HG03571 (cell line): ENCODE measurements around the gene NRXN3.

ENCODE experiments used
- ATAC-seq: cut with Tn5 transposase; IDR thresholded peaks from one replicate; pipeline ENCODE4 v1.9.1; 2021; ENCODE audit not compliant: unreplicated experiment

NRXN3 gene

DNA sequence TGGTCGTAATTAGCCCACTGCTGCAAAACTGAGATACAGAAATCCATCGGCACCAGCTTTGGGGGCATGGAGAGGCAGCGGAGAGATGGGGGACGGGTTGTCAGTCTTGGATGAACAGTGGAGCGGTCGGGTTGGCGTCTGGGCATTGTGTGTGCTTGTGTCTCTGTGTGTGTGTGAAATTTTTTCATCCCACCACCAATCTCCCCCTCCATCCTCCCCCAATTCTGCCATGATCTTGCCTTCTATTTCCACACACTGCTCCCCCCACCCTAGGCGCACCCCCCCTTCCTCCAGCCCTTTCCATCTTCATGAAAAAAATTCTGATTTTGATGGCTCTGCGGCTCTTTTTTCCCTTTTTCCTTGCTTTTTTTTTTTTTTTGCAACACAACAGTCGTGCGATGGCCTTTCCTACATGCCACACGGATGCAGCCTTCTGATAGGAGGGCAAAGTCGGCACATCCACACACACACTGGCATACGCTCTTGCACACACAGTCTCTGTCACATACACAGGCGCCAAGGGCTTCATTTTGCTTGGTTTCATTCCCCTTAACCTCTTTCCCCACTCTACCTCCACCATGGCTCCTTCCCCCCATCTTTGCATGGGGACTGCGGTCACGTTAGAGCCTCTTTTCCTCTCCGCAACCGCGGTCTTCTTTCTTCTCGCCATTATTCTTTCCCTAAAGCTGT, 3.3 kb downstream of the NRXN3 start:
- no peak for ATAC-seq

GRCh38 chr14:78175412-78175811, 5.2 kb downstream of the NRXN3 start:
- ATAC-seq: no peak

DNA sequence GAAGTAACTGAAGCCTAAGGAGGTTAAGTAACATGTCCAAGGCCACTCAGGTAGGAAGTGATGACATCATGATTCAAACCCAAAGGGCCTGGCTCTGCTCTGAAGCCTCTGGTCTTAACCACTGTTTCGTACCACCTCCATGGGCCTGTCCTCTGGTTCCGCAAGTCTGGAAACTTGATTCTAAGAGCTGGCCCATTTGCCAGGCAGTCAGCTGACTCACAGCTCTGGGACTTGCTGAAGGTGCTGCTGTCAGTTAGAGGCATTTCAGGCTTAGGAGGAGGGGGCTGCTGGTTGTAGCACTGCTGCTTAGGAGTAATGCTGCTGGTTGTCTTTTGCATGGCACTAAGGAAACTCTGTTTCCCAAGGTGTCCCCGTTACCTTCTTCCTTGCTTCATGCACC, 7.9 kb downstream of the NRXN3 start:
- no peak for ATAC-seq

- no peak for ATAC-seq
These were observed 8.8 kb downstream of the NRXN3 start for GRCh38 chr14:78178971-78179370.

DNA sequence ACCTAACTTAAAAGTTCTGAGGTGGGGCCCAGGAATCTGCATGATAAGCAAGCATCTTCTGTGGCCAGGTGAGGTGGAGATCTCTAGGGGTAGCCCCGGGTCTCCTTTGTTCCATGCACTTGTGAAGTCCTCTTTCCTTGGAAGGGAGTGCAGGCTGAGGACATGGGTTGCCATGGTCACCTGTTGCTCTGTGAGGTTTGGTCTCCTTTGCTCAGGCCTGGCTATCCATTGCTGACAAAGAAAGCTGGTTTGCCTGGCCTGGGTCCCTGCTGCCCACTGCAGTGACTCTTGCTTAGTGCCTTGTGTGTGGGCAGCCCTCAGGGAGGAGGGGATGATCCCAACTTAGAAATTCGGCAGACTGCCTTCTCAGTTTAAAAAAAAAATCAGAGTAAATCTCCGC, 11.1 kb downstream of the NRXN3 start:
- ATAC-seq: no peak

DNA sequence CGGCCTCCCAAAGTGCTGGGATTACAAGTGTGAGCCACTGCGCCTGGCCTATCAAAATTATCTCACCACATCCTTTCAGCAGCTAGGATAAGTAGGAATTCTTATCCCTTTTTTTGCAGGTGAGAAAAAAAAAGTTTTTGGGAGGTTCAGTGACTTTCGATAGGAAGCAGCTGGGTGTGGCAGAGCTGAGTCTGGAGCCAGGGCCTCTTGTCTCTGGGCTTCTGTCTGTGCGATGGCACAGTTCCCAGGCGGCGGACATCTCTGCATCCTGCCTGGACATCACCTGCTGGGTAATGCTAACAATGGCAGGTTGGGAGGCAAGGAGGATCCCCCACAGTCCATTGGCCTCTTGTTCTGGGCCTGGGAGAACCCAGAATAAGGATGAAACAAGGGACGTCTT, 12.5 kb downstream of the NRXN3 start:
- ATAC-seq: no peak

- no peak for ATAC-seq
These were observed 14.0 kb downstream of the NRXN3 start for GRCh38 chr14:78184157-78184556.

DNA sequence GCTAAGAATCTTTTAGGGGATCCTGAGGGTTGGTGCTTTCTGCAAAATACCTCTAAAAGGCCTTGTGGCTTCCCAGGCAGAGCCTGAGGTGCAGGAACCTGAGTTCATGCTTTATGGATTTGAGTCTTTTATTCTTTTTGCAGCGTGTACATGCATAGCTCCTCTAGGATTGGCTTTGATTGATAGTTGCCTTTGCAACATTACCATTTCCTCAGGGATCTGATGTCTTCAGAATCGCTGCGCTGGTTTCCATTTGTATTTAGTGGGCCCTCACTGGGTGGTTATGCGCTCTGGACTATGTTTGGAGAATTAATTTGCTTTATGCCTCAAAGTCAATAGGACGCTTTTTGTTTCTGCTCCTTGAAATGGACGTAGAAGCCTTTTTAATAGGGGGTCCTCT, 16.1 kb downstream of the NRXN3 start:
- ATAC-seq: no peak

DNA sequence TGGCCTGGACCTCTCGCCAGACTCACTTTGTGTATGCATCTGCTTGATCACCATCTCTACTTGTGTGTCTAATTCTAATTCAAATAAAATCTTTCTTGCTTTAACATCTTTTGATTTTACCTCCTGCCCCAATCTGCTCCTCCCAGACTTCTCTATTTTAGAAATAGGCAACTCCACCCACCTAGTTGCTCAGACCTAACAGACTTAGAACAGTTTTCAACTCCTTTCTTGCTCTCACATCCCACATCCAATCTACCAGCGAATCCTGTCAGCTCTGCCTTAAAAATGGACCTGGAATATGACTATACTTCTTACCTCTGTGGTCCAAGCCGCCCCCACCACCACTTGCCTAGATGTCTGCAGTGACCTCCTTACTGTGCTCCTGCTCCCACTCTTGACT, 18.7 kb downstream of the NRXN3 start:
- ATAC-seq: no peak

DNA sequence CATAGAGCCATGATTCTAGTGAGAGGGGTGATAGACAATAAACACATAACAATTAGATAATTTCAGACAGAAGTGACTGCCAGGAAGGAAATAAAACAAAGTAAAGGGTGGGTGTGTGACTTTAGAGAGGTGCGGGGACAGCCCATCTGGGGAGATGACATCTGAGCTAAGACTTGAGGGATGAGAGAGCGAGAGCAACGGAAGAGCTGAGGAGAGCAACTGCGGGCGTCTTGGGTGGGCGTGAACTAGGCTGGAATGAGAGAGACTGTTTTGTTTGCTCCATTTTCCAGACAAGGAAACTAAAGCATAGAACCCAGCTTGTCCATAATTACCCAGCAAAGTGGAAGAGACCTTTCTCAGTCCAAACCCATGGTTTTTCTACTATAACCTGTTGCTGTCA, 25.3 kb downstream of the NRXN3 start:
- no peak for ATAC-seq

- ATAC-seq: no peak
These were observed 26.1 kb downstream of the NRXN3 start for GRCh38 chr14:78196323-78196722.

DNA sequence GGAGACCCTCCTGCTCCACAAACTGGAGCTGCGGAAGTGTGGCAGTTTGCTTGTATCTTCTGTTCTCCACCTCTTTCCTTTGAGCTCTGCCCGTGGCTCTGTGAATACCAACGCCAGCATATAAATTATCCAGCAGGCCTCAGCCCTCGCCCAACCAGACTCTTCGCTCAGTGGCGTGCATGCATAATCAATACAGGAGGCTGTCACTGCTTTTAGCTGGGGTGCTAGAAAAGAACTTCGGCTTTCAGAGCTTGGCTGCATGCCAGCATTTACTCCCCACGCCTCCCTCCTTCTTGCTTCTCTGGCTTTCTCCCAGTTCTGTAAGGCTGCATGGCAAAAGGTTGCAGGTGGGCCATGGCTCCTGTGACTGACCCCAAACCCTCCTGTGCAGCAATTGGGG, 26.9 kb downstream of the NRXN3 start:
- ATAC-seq: no peak

GRCh38 chr14:78202163-78202562, 32.0 kb downstream of the NRXN3 start:
- ATAC-seq: no peak

DNA sequence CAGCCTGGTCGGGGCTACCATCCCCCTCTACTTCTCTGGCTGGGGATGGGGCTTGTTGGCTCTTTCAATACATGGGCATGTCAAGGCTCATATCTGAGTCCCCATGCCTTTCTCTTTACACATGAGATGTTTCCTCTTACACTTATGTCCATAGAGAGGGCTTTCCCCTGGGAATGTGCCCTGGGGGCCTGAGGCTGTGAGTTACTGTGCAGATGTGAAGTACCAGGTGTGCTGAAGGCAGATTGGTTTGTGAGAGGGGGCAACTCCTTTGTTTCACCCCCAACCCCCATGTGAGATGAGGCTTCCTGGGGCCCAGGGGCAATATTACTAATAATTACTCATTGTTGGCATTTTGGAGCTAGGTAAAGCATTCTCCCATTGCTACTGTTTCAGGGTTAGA, 32.8 kb downstream of the NRXN3 start:
- no peak for ATAC-seq

GRCh38 chr14:78207414-78207813, 37.2 kb downstream of the NRXN3 start:
- ATAC-seq: no peak

DNA sequence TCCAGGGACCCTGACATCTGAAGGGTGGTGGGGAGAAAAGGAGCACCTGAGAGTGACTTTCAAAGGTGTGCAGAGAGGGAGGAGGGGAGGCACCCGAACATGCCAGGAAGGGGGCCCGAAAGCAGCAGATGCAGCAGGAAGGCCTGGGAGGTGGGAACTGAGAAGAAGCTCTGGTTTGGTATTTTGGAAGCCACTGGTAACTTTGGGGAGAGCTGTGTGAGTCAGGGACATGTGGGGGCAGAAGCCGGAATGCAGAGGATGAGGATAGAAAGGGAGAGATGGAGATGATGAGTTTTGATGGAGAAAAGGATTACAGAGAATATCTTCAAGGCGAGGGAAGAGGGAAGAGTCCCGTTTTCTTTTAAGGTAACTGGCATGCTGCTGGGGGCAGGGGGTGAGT, 50.1 kb downstream of the NRXN3 start:
- no peak for ATAC-seq

- ATAC-seq: no peak
These were observed 52.6 kb downstream of the NRXN3 start for GRCh38 chr14:78222746-78223145.

GRCh38 chr14:78227248-78228077, 57.3 kb downstream of the NRXN3 start:
- no peak for ATAC-seq

DNA sequence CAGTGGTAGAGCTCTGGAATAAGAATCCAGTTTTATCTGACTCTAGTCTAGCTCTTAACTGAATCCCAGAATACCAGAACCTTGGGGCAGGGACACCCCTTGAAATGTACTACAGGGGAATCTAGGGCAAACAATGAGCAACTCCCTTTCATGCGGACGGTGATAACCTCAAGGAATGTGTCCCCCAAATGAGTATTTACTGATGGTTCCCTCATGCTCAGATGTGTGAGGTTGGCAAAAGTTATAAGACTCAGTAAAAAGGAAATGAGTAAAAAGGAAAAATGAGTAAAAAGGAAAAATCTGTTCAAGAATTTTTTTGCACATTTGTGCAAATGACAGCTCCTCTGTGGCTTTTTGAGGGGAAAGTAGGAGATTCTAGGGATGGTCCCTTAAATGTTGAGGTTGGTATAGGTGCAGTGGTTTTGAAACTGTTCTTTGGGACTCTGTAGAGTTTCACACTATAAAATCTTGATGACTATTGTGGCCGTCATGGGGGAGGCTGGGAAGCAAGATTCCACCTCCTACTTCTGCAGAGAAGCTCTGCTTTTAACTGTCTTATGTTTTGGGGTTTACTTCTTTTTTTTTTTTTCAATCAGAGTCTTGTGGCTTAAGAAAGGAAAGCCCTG, 58.6 kb downstream of the NRXN3 start:
- no peak for ATAC-seq

GRCh38 chr14:78232231-78233000, 62.2 kb downstream of the NRXN3 start:
- ATAC-seq: no peak

- no peak for ATAC-seq
These were observed 68.0 kb downstream of the NRXN3 start for GRCh38 chr14:78238141-78238540.
